ENCODE measurements around the gene CENPQ. TPM values are rescaled to one million over a fixed set of nuclear protein-coding genes. Genes with fewer than 3 reads are reported as not detected.

CENPQ gene
- total and polyA plus RNA-seq, 12 donors, result 1.7 to 7.2 (median 3.9) TPM

DNA sequence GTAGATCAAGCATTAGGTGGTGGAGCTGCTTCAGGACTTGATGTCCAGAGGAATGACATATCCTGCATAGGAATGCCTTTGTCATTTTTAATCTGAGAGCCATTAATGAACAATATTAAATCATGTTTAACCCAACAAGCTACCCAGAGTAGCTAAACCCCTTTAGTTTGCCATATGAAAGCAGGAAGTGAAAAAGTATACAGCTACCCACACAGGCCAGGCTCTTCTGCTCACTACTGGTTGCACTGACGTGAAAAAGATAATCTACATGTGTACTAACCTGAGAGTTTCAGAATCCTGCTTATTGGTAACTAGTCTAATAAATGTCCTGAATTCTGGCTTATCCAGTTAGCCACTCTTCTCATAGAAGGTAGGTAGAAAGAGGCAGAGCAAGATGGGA, 56.5 kb downstream of the CENPQ start:
- H3K9me3 ChIP-seq (replicated peaks in 1 of 3), result no peaks in the 10 kb centered on the region
- no peaks in the 10 kb centered on the region for H3K27me3 ChIP-seq
- TF ChIP-seq, protein P1, sequence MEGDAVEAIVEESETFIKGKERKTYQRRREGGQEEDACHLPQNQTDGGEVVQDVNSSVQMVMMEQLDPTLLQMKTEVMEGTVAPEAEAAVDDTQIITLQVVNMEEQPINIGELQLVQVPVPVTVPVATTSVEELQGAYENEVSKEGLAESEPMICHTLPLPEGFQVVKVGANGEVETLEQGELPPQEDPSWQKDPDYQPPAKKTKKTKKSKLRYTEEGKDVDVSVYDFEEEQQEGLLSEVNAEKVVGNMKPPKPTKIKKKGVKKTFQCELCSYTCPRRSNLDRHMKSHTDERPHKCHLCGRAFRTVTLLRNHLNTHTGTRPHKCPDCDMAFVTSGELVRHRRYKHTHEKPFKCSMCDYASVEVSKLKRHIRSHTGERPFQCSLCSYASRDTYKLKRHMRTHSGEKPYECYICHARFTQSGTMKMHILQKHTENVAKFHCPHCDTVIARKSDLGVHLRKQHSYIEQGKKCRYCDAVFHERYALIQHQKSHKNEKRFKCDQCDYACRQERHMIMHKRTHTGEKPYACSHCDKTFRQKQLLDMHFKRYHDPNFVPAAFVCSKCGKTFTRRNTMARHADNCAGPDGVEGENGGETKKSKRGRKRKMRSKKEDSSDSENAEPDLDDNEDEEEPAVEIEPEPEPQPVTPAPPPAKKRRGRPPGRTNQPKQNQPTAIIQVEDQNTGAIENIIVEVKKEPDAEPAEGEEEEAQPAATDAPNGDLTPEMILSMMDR (IDR thresholded peaks at IDR 0.05), result no peak
- TF ChIP-seq POLR2A (IDR thresholded peaks at IDR 0.05), result no peak
- intact Hi-C loops (cut with DNase I), result no loop called here
- 64 to 87% (median 74%) methylated on average over 1 of the region's 1 CpG for WGBS, 4 donors
- H3K4me1 ChIP-seq (replicated peaks in 1 of 2), result no peaks in the 10 kb centered on the region
- no peaks in the 10 kb centered on the region for H3K36me3 ChIP-seq (replicated peaks in 1 of 2)
- H3K4me3 ChIP-seq, result no peak overlapping the region
- DNase-seq, result no peak
- H3K27ac ChIP-seq, result no peak overlapping the region

DNA sequence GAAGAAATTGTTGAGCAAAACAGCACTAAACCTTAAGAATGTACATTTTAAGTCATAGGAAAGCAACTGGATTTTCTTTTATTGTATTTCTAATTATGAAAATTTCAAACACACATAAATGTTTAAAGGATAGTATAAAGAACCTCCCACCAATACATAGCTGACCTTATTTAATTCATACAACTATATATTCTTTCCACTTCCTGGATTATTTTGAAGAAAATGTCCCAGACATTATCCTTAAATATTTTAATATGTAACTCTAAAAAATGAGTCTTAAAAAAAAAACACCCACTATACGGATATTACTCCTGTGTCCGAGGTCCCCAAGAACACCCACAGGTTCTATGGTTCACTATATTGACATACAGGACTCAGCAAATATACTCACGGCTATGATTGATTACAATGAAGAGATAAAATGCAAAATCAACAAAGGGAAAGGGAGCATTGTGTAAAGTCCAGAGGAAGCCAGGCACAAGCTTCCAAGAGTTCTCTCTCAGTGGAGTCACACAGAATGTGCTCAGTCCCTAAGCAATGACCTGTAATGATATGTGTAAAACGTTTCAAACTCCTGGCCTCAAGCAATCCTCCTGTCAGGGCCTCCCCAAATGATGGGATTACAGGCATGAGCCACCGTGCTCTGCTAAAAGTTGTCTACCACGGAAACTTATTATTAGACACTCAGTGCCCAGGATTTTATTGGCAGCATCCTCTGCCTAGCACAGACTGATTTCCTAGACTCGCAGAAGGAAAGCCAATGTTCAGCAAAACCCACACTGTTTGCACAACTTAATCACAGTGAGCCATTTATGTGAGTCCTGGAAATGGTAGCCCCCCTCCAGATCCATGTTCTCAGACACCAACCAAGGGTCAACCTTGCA, 59.8 kb downstream of the CENPQ start:
- no peak for TF ChIP-seq POLR2A (IDR thresholded peaks at IDR 0.05)
- TF ChIP-seq, protein P1 (IDR thresholded peaks at IDR 0.05), result no peak
- 65 to 72% (median 67%) methylated on average over 7 of the region's 7 CpGs for WGBS, 4 donors
- DNase-seq, result no peak
- H3K4me1 ChIP-seq (replicated peaks in 1 of 2), result no peaks in the 10 kb centered on the region
- no peak overlapping the region for H3K4me3 ChIP-seq
- intact Hi-C loops (cut with DNase I), result no loop called here
- no peaks in the 10 kb centered on the region for H3K9me3 ChIP-seq (replicated peaks in 1 of 3)
- no peaks in the 10 kb centered on the region for H3K36me3 ChIP-seq (replicated peaks in 1 of 2)
- H3K27me3 ChIP-seq, result no peaks in the 10 kb centered on the region
- no peak overlapping the region for H3K27ac ChIP-seq

DNA sequence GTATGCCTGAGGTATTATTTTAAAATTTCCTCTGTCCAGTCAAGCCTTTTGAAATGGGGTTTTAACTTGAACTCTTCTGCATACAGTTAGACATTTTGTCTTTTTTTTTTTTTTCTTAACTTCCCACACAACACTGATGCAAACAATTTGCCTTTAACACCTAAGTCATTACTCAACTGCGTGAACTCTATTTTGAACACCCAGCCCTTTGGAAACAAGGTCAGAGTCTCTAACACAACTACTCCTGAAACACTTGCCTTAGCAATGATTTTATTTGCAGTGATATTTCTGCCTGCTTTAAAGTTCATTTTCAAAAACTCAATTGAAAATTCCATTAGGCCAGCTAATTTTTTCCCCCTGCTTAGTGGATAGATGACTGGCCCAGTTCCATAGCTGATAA, 60.7 kb downstream of the CENPQ start:
- intact Hi-C loops (cut with DNase I), result no loop called here
- no peak overlapping the region for H3K4me3 ChIP-seq
- DNase-seq, result no peak
- no peaks in the 10 kb centered on the region for H3K4me1 ChIP-seq (replicated peaks in 1 of 2)
- TF ChIP-seq, protein P1 (IDR thresholded peaks at IDR 0.05), result no peak
- TF ChIP-seq POLR2A (IDR thresholded peaks at IDR 0.05), result no peak
- no peaks in the 10 kb centered on the region for H3K27me3 ChIP-seq
- no peaks in the 10 kb centered on the region for H3K9me3 ChIP-seq (replicated peaks in 1 of 3)
- 85 to 100% (median 90%) methylated on average over 1 of the region's 1 CpG for WGBS, 4 donors
- H3K36me3 ChIP-seq (replicated peaks in 1 of 2), result no peaks in the 10 kb centered on the region
- H3K27ac ChIP-seq, result no peak overlapping the region

DNA sequence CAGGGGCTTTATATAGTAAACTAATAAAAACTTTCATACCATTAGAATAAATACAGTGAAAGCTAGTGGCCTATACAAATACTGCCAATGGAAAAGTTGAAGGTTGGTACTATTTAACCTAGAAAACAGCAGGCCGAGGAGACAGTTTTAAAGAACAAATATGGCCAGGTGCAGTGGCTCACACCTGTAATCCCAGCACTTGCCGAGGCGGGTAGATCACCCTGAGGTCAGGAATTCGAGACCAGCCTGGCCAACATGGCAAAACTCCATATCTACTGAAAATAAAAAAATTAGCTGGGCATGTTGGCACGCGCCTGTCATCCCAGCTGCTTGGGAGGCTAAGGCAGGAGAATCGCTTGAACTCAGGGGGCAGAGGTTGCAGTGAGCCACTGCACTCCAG, 61.4 kb downstream of the CENPQ start:
- Histone ChIP-seq H3K36me3 (replicated peaks in 1 of 2) (no peaks in the 10 kb centered on the region), H3K9me3 (replicated peaks in 1 of 3) (no peaks in the 10 kb centered on the region), H3K27me3 (no peaks in the 10 kb centered on the region), H3K27ac (no peak overlapping the region), H3K4me1 (replicated peaks in 1 of 2) (no peaks in the 10 kb centered on the region), H3K4me3 (no peak overlapping the region)
- TF ChIP-seq, protein P1 (IDR thresholded peaks at IDR 0.05), result no peak
- no peak for TF ChIP-seq POLR2A (IDR thresholded peaks at IDR 0.05)
- intact Hi-C loops (cut with DNase I), result no loop called here
- no peak for DNase-seq
- 84 to 90% (median 84%) methylated on average over 7 of the region's 7 CpGs for WGBS, 4 donors

Data from adrenal gland (tissue), 12 donors.